Measurements from ENCODE around the gene POLG2. TPM values are rescaled to one million over a fixed set of nuclear protein-coding genes. Genes with fewer than 3 reads are reported as not detected.

The POLG2 gene
- total RNA-seq, 4 donors from 2014 or later, result 10.6 to 15.0 (median 13.1) TPM

DNA sequence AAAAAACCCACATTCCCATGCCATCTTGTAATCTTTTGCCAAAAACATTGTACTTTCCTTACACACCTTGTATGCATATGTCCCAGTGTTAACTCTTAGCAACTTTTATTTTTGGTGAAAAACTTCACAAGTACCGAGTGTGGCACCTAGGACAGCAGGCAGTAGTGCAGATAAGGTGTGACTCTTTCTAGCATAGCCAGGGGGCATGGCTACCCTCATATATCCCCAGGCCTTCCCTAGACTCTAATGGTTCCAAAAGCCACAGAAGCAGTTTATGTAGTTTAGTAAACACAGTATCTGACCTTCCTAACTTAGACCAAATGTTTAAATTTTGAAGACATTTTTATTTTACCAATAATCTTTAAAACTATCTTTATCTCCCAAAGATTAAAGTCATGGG lies 68.4 kb downstream of the POLG2 start:
- intact Hi-C loops (cut with DNase I), result loop anchor here (10.0 kb wide), 1 partner anchor 216 kb away; no protein-coding TSS in a partner anchor
- no peak for DNase-seq
- Histone ChIP-seq H3K27ac (no peak overlapping the region), H3K4me3 (replicated peaks in 1 of 3) (no peak overlapping the region), H3K9me3 (no peaks in the 10 kb centered on the region), H3K4me1 (no peaks in the 10 kb centered on the region), H3K27me3 (no peaks in the 10 kb centered on the region), H3K36me3 (no peaks in the 10 kb centered on the region)
- TF ChIP-seq, protein P1, sequence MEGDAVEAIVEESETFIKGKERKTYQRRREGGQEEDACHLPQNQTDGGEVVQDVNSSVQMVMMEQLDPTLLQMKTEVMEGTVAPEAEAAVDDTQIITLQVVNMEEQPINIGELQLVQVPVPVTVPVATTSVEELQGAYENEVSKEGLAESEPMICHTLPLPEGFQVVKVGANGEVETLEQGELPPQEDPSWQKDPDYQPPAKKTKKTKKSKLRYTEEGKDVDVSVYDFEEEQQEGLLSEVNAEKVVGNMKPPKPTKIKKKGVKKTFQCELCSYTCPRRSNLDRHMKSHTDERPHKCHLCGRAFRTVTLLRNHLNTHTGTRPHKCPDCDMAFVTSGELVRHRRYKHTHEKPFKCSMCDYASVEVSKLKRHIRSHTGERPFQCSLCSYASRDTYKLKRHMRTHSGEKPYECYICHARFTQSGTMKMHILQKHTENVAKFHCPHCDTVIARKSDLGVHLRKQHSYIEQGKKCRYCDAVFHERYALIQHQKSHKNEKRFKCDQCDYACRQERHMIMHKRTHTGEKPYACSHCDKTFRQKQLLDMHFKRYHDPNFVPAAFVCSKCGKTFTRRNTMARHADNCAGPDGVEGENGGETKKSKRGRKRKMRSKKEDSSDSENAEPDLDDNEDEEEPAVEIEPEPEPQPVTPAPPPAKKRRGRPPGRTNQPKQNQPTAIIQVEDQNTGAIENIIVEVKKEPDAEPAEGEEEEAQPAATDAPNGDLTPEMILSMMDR (IDR thresholded peaks at IDR 0.05), result no peak
- no peak for TF ChIP-seq POLR2A (IDR thresholded peaks at IDR 0.05)
- WGBS, 2 donors, result 85 to 88% methylated on average over 1 of the region's 1 CpG

Small RNA genes lying within 50 kb of the gene (microRNA-seq; reads per million reads assigned to microRNA genes)
- gene MIR3064, result 7.7 reads per million, percentile 21 among the genes with 10 or more reads in this experiment
- gene MIR5047, result not detected

Small RNA genes lying within 50 kb of the gene (small RNA-seq; reads per million reads assigned to genes)
- not detected for gene ATP5MFP4

Other genes starting within 250 kb of the POLG2 start
- gene TEX2, start 233.8 kb downstream of the POLG2 start, total RNA-seq, result 100 to 1,000 TPM in 1 of 4 donors, 10 to 100 TPM in 3; 63.9 to 101 (median 71.7) TPM
- gene PECAM1, start 106.2 kb downstream of the POLG2 start, total RNA-seq, result 100 to 1,000 TPM in 2 of 4 donors, 10 to 100 TPM in 2; 59.1 to 184 (median 101) TPM
- 10 to 100 TPM in 1 of 4 donors, 1 to 10 TPM in 2, not detected in 1; 2.3 to 14.6 (median 6.8) TPM for gene MILR1, start 47.9 kb downstream of the POLG2 start, total RNA-seq
- gene DDX5, start 9.2 kb upstream of the POLG2 start, total RNA-seq, result 1,000 to 10,000 TPM in 3 of 4 donors, 100 to 1,000 TPM in 1; 895 to 1,792 (median 1,570) TPM
- gene CEP95, start 9.9 kb upstream of the POLG2 start, total RNA-seq, result 10 to 100 TPM; 62.6 to 91.3 (median 75.8) TPM
- gene SMURF2, start 165.3 kb upstream of the POLG2 start, total RNA-seq, result 10 to 100 TPM; 26.3 to 39.0 (median 29.6) TPM

Data from thyroid gland (tissue), 4 donors.